ENCODE measurements around the gene CDH20. TPM values are rescaled to one million over a fixed set of nuclear protein-coding genes. Genes with fewer than 3 reads are reported as not detected.

CDH20 gene
- total RNA-seq, 1 donor from 2014 or later: not detected

DNA sequence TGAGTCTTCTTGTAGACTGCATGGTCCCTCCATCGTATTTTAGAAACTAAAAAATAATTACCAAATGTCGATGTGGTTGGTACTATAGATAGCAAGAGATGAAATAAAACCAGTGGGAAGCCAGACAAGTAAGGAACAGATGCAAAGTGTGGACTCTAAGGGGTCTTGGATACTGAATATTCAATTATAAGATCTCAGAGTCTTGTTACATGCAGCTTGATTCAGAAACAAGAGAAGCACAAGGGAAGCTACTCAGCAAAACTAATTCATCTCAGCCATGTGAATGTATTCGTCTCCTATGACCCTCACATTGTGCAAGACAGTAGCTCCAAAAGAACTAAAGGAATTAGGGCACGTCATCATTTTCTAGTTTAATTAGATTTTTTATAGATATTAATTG lies 80.9 kb downstream of the CDH20 start:
- DNase-seq (ENCODE audit: extremely low spot score in 2 of 2): no peak
- Histone ChIP-seq H3K36me3 (no peaks in the 10 kb centered on the region), H3K27ac (no peak overlapping the region)

DNA sequence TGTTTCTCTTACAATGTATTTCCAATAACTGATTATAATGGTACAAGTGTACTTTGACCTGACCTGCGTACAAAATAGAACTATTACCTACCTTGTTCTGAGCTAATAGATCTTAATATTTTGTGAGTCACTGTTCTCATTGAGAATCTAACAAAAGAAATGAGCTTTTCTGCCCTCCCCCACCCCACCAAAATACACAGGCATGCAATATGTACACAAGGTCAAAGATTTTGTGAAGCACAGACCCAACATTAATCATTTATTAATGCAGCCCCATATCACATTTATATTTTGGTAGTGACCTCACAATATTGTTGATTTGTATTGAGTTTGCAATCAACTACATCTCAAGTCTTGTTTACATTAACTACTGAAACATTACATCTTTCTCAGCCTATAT lies 86.5 kb downstream of the CDH20 start:
- H3K27ac ChIP-seq: no peak overlapping the region
- H3K9me3 ChIP-seq: no peaks in the 10 kb centered on the region
- no peaks in the 10 kb centered on the region for H3K36me3 ChIP-seq
- TF ChIP-seq POLR2AphosphoS5 (IDR thresholded peaks at IDR 0.05; ENCODE audit: insufficient read depth in 1 of 2, low read depth in 1 of 2) (no peak), POLR2A (IDR thresholded peaks at IDR 0.05) (no peak)
- TF ChIP-seq, protein P1, sequence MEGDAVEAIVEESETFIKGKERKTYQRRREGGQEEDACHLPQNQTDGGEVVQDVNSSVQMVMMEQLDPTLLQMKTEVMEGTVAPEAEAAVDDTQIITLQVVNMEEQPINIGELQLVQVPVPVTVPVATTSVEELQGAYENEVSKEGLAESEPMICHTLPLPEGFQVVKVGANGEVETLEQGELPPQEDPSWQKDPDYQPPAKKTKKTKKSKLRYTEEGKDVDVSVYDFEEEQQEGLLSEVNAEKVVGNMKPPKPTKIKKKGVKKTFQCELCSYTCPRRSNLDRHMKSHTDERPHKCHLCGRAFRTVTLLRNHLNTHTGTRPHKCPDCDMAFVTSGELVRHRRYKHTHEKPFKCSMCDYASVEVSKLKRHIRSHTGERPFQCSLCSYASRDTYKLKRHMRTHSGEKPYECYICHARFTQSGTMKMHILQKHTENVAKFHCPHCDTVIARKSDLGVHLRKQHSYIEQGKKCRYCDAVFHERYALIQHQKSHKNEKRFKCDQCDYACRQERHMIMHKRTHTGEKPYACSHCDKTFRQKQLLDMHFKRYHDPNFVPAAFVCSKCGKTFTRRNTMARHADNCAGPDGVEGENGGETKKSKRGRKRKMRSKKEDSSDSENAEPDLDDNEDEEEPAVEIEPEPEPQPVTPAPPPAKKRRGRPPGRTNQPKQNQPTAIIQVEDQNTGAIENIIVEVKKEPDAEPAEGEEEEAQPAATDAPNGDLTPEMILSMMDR (IDR thresholded peaks at IDR 0.05): no peak
- intact Hi-C loops (cut with DNase I): no loop called here
- no peak for DNase-seq (ENCODE audit: extremely low spot score in 2 of 2)
- no peaks in the 10 kb centered on the region for H3K27me3 ChIP-seq
- H3K4me1 ChIP-seq: no peaks in the 10 kb centered on the region
- no peak overlapping the region for H3K4me3 ChIP-seq

More for the DNA sequence above, 80.9 kb downstream of the CDH20 start:
- Histone ChIP-seq H3K4me3 (no peak overlapping the region), H3K9me3 (no peaks in the 10 kb centered on the region), H3K4me1 (no peaks in the 10 kb centered on the region), H3K27me3 (no peaks in the 10 kb centered on the region)
- TF ChIP-seq POLR2AphosphoS5 (IDR thresholded peaks at IDR 0.05; ENCODE audit: insufficient read depth in 1 of 2, low read depth in 1 of 2) (no peak), POLR2A (IDR thresholded peaks at IDR 0.05) (no peak)
- TF ChIP-seq, protein P1 (IDR thresholded peaks at IDR 0.05): no peak
- intact Hi-C loops (cut with DNase I): no loop called here

DNA sequence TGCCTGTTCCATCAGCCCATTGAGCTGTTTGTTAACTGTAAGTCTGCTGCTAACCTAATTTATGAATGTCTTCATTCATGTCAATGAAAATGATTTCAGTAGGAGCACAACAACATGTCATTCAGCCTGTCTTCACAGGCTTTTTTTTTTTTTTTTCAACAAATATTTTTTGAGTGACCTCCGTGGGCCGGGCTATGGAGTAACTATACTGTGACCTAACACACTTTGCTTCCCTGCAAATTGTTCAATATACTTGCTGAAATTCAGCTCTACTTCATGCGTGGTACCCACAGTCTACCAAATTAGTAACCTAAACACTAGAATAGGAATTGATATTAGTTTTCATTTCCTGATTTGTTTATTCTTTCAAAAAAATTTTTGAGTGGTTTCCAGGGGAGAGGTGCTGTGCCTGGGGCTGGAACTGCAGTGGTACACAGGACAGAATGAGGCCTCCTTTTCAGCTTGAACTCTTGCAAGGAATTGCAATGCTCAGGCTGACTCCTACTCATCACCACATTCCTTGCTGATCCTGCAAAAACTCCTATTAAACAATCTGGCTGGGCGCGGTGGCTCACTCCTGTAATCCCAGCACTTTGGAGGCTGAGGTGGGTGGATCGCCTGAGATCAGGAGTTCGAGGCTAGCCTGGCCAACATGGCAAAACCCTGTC lies 87.1 kb downstream of the CDH20 start:
- no peak overlapping the region for H3K4me3 ChIP-seq
- no peaks in the 10 kb centered on the region for H3K9me3 ChIP-seq
- DNase-seq (ENCODE audit: extremely low spot score in 2 of 2): no peak
- no peaks in the 10 kb centered on the region for H3K4me1 ChIP-seq
- H3K36me3 ChIP-seq: no peaks in the 10 kb centered on the region
- H3K27me3 ChIP-seq: no peaks in the 10 kb centered on the region
- intact Hi-C loops (cut with DNase I): no loop called here
- TF ChIP-seq POLR2AphosphoS5 (IDR thresholded peaks at IDR 0.05; ENCODE audit: insufficient read depth in 1 of 2, low read depth in 1 of 2) (no peak), POLR2A (IDR thresholded peaks at IDR 0.05) (no peak)
- TF ChIP-seq, protein P1 (IDR thresholded peaks at IDR 0.05): no peak
- H3K27ac ChIP-seq: no peak overlapping the region

DNA sequence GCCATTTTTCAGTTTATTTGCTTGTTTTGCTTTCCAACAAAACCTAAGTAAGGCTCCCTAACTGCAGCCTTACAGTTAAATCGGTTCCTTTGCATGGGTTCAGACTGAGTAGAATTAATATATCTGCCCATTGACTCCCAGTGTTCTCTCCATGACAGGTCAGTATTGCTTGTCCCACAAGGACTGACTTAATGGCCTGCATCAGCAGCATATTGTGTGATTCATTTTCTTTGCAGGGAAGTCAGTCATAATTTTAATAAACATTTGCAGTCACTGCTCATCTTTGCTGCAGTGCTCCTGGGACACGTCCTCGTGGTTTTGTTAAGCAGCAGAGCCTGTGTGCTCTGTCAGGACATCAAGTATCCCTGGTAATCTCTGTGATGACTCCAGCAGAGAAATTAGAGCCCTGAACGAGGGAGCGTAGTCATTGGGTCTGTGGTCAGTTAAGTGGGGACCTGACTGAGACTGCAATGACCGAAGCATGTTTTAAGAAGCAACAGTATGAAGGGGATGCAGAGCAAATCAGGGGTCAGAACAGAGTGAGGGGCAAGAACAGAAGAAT lies 93.3 kb downstream of the CDH20 start:
- TF ChIP-seq POLR2A (IDR thresholded peaks at IDR 0.05) (no peak), POLR2AphosphoS5 (IDR thresholded peaks at IDR 0.05; ENCODE audit: insufficient read depth in 1 of 2, low read depth in 1 of 2) (no peak)
- TF ChIP-seq, protein P1 (IDR thresholded peaks at IDR 0.05): no peak
- no peak overlapping the region for H3K4me3 ChIP-seq
- no peaks in the 10 kb centered on the region for H3K4me1 ChIP-seq
- intact Hi-C loops (cut with DNase I): no loop called here
- no peak for DNase-seq (ENCODE audit: extremely low spot score in 2 of 2)
- H3K36me3 ChIP-seq: no peaks in the 10 kb centered on the region
- no peaks in the 10 kb centered on the region for H3K27me3 ChIP-seq
- no peak overlapping the region for H3K27ac ChIP-seq
- H3K9me3 ChIP-seq: no peaks in the 10 kb centered on the region

DNA sequence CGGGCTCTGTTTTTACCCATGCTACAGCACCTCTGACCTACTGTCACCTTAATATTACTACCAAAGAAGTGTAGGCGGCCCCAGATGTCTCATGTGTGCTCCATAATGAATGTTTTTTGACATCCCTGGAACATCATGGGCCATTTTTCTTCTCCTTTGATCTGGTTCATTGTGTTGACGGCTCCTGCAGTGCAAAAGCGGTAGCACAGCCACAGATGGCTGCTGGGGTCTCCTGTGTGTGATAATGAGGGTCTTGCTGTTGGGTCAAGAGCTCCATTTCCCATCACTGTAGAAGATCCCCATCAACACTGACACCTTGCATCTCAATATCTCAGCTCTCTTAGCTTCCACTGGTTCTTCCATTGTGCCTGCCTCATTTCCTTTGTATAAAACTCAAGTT lies 95.0 kb downstream of the CDH20 start:
- no peaks in the 10 kb centered on the region for H3K36me3 ChIP-seq
- no peak for DNase-seq (ENCODE audit: extremely low spot score in 2 of 2)
- no peaks in the 10 kb centered on the region for H3K4me1 ChIP-seq
- H3K4me3 ChIP-seq: no peak overlapping the region
- no peaks in the 10 kb centered on the region for H3K9me3 ChIP-seq
- H3K27ac ChIP-seq: no peak overlapping the region
- H3K27me3 ChIP-seq: no peaks in the 10 kb centered on the region
- TF ChIP-seq POLR2A (IDR thresholded peaks at IDR 0.05) (no peak), POLR2AphosphoS5 (IDR thresholded peaks at IDR 0.05; ENCODE audit: insufficient read depth in 1 of 2, low read depth in 1 of 2) (no peak)
- TF ChIP-seq, protein P1 (IDR thresholded peaks at IDR 0.05): no peak
- intact Hi-C loops (cut with DNase I): no loop called here

Measured in vagina (tissue), 2 donors.